ENCODE measurements around the gene SIRT6.

GRCh38 chr19:4183967-4184717 is 1.8 kb upstream of the SIRT6 start:
- TF ChIP-seq EP300 (IDR thresholded peaks at IDR 0.05; ENCODE audit: low read depth) (no peak), CTCF (IDR thresholded peaks at IDR 0.05) (no peak), POLR2A (IDR thresholded peaks at IDR 0.05) (no peak)

Measured in transverse colon (tissue), 3 donors.